MCF 10A (cell line): Measurements from ENCODE around the gene DYSF. TPM values are rescaled to one million over a fixed set of nuclear protein-coding genes. Genes with fewer than 3 reads are reported as not detected.

ENCODE experiments used
- BruUV-seq: library from RNA; stranded (reverse); fragments of 400-500 nt; replicated peaks from 2 replicates; lab custom pipeline; 2021; lab: Mats Ljungman, UMichigan
- CTCF ChIA-PET: fragments of 300-600 bp; sonication (Branson Sonifier 250); formaldehyde crosslinking; extraction: SDS; loops from one replicate; lab custom pipeline; 2021; ENCODE audit warnings: antibody characterized with exemption, inconsistent platforms; lab: Yijun Ruan, JAX
- POLR2A ChIA-PET: fragments of 300-600, 350-650 bp; sonication (Branson Sonifier 250); formaldehyde crosslinking; extraction: SDS; loops from one replicate; lab custom pipeline; 2020; ENCODE audit warnings: antibody characterized with exemption, inconsistent platforms; lab: Yijun Ruan, JAX
- DNase-seq: peaks from one replicate; pipeline ENCODE4 v3.0.0-alpha.2; 2018; ENCODE audit not compliant: unreplicated experiment
- H3K27ac Mint-ChIP-seq: one replicate; pipeline ENCODE4 v1.8.0; 2022; ENCODE audit warnings: mild to moderate bottlenecking, low read depth, mixed read lengths; ENCODE audit not compliant: unreplicated experiment
- H3K27me3 Mint-ChIP-seq: one replicate; pipeline ENCODE4 v1.8.0; 2022; ENCODE audit warnings: mixed read lengths; ENCODE audit not compliant: insufficient read depth, unreplicated experiment
- H3K36me3 Mint-ChIP-seq: one replicate; pipeline ENCODE4 v1.8.0; 2022; ENCODE audit warnings: mild to moderate bottlenecking, moderate library complexity, mixed read lengths; ENCODE audit not compliant: insufficient read depth, unreplicated experiment
- H3K4me1 Mint-ChIP-seq: one replicate; pipeline ENCODE4 v1.8.0; 2022; ENCODE audit warnings: mixed read lengths; ENCODE audit not compliant: insufficient read depth, unreplicated experiment
- H3K4me3 Mint-ChIP-seq: one replicate; pipeline ENCODE4 v1.8.0; 2022; ENCODE audit warnings: mild to moderate bottlenecking, moderate library complexity, mixed read lengths; ENCODE audit not compliant: unreplicated experiment
- H3K9me3 Mint-ChIP-seq: one replicate; pipeline ENCODE4 v1.8.0; 2022; ENCODE audit warnings: mixed read lengths; ENCODE audit not compliant: unreplicated experiment
- CTCF ChIP-seq: fragments of 200-600 bp; IDR thresholded peaks from one replicate; pipeline ENCODE4 v1.8.0; 2022; ENCODE audit warnings: antibody characterized with exemption, mild to moderate bottlenecking; ENCODE audit not compliant: unreplicated experiment
- intact Hi-C: fragments of 100-400 bp; cut with micrococcal nuclease; formaldehyde crosslinking; loops from 2 replicates; pipeline ENCODE4 v1.14.1; 2022
- total RNA-seq: library from RNA; stranded (reverse); gene quantifications from 2 replicates; pipeline ENCODE4 v1.2.3, GENCODE V29; 2022

DYSF gene
- total RNA-seq, 1 experiment from 2014 or later: 2.0 TPM

GRCh38 chr2:71683666-71684065, 230.3 kb downstream of the DYSF start:
- CTCF ChIA-PET: interaction anchor here (0.6 to 1.4 kb wide), 2 partner anchors 74 to 242 kb away, joined by 3 to 5 read pairs; no protein-coding TSS in a partner anchor
- no TSS peak for BruUV-seq
- H3K4me1 Mint-ChIP-seq: no peaks in the 10 kb centered on the region
- H3K36me3 Mint-ChIP-seq: no peaks in the 10 kb centered on the region
- POLR2A ChIA-PET: interaction anchor here (0.6 kb wide), 2 partner anchors 30 to 40 kb away, joined by 3 read pairs; no protein-coding TSS in a partner anchor
- intact Hi-C loops: no loop called here
- H3K27ac Mint-ChIP-seq: no peak overlapping the region
- peaks cover 20% of the 10 kb centered on the region for H3K27me3 Mint-ChIP-seq
- TF ChIP-seq CTCF: no peak
- no peak overlapping the region for H3K4me3 Mint-ChIP-seq
- DNase-seq: no peak
- no peaks in the 10 kb centered on the region for H3K9me3 Mint-ChIP-seq

- no peak overlapping the region for H3K27ac Mint-ChIP-seq
- intact Hi-C loops: no loop called here
- no peaks in the 10 kb centered on the region for H3K9me3 Mint-ChIP-seq
- no peaks in the 10 kb centered on the region for H3K36me3 Mint-ChIP-seq
- BruUV-seq: no TSS peak
- peaks cover 20% of the 10 kb centered on the region for H3K27me3 Mint-ChIP-seq
- no peak for TF ChIP-seq CTCF
- H3K4me3 Mint-ChIP-seq: no peak overlapping the region
- no peaks in the 10 kb centered on the region for H3K4me1 Mint-ChIP-seq
- POLR2A ChIA-PET: no interaction called here
- DNase-seq: no peak
- CTCF ChIA-PET: no interaction called here
Measured at GRCh38 chr2:71684226-71685072, 231.1 kb downstream of the DYSF start.

- ChIA-PET CTCF (no interaction called here), POLR2A (no interaction called here)
- no TSS peak for BruUV-seq
- no peak for TF ChIP-seq CTCF
- Mint-ChIP-seq H3K4me1 (no peaks in the 10 kb centered on the region), H3K27ac (no peak overlapping the region), H3K36me3 (no peaks in the 10 kb centered on the region), H3K27me3 (peaks cover 24% of the 10 kb centered on the region), H3K9me3 (no peaks in the 10 kb centered on the region), H3K4me3 (no peak overlapping the region)
- intact Hi-C loops: no loop called here
- no peak for DNase-seq
Measured at GRCh38 chr2:71685073-71685848, 231.9 kb downstream of the DYSF start.

GRCh38 chr2:71685941-71686611, 232.7 kb downstream of the DYSF start:
- ChIA-PET POLR2A (no interaction called here), CTCF (no interaction called here)
- Mint-ChIP-seq H3K4me3 (no peak overlapping the region), H3K27ac (no peak overlapping the region), H3K27me3 (peaks cover 32% of the 10 kb centered on the region), H3K4me1 (no peaks in the 10 kb centered on the region), H3K9me3 (no peaks in the 10 kb centered on the region), H3K36me3 (no peaks in the 10 kb centered on the region)
- TF ChIP-seq CTCF: no peak
- DNase-seq: no peak
- no TSS peak for BruUV-seq
- intact Hi-C loops: no loop called here
